Esophagus muscularis mucosa (tissue), 4 donors: ENCODE data around the gene PLXNA3. TPM values are rescaled to one million over a fixed set of nuclear protein-coding genes. Genes with fewer than 3 reads are reported as not detected.

Experiments
- DNase-seq: peaks from one replicate; pipeline ENCODE4 v3.0.0-alpha.2; 2017; ENCODE audit errors: extremely low spot score
- H3K27ac ChIP-seq, 4 donors: fragments of 200-600 bp; sonication (generic); replicated peaks in 1 of 4; 1 replicate in 3 of 4; 2 replicates in 1 of 4; pipeline ENCODE4 v1.5.1; 2016 to 2019; ENCODE audit warnings: mild to moderate bottlenecking in 1 of 4
- H3K27me3 ChIP-seq, 4 donors: fragments of 200-600 bp; sonication (generic); one replicate each; pipeline versions ENCODE4 v1.5.1 to v1.6.0; 2016 to 2019
- H3K36me3 ChIP-seq, 4 donors: fragments of 200-600 bp; sonication (generic); one replicate each; pipeline ENCODE4 v1.5.1; 2016 to 2019
- H3K4me1 ChIP-seq, 4 donors: fragments of 200-600 bp; sonication (generic); one replicate each; pipeline ENCODE4 v1.5.1; 2016 to 2019
- H3K4me3 ChIP-seq, 4 donors: fragments of 200-600 bp; sonication (generic); 1 replicate in 2 of 4; 2 replicates in 2 of 4; pipeline ENCODE4 v1.5.1; 2016 to 2019; ENCODE audit warnings: mild to moderate bottlenecking in 4 of 4, moderate library complexity in 1 of 4
- H3K9me3 ChIP-seq, 4 donors: fragments of 200-600 bp; sonication (generic); 1 replicate in 3 of 4; 2 replicates in 1 of 4; pipeline ENCODE4 v1.5.1; 2016 to 2019
- CTCF ChIP-seq, 3 experiments: fragments of 200-600 bp in 2 of 3; fragments of 450-650 bp in 1 of 3; sonication (generic) in 2 of 3; IDR thresholded peaks; one replicate each; pipeline ENCODE4 v1.5.1; 2017 to 2019; ENCODE audit warnings: antibody characterized with exemption in 3 of 3, mild to moderate bottlenecking in 2 of 3, moderate library complexity in 1 of 3
- EP300 ChIP-seq: sonication (generic); formaldehyde crosslinking; IDR thresholded peaks from one replicate; pipeline ENCODE4 v1.6.1; 2017; ENCODE audit warnings: antibody characterized with exemption
- POLR2A ChIP-seq: fragments of 450-650 bp; IDR thresholded peaks from one replicate; pipeline ENCODE4 v1.6.1; 2017; ENCODE audit warnings: antibody characterized with exemption, moderate library complexity, mild to moderate bottlenecking, low read depth
- POLR2AphosphoS5 ChIP-seq, 2 donors: sonication (generic); formaldehyde crosslinking; IDR thresholded peaks; one replicate each; pipeline ENCODE4 v1.6.1; 2017; ENCODE audit warnings: antibody characterized with exemption in 2 of 2
- WGBS: methylation state at CpG from one replicate; pipeline ENCODE4 v1.1.5; 2018; 5-methylcytosine and 5-hydroxymethylcytosine counted together
- intact Hi-C: fragments of 100-400 bp; cut with DNase I; formaldehyde crosslinking; loops from one replicate; pipeline ENCODE4 v1.15.1; 2023
- total RNA-seq, 4 donors: library from RNA; depleted of rRNA; stranded (reverse); fragments of >200 nt; gene quantifications; one replicate each; pipeline versions ENCODE4 v1.1.0 to v1.2.1, GENCODE V29; 2016

The PLXNA3 gene
- total RNA-seq, 4 donors from 2014 or later: 2.2 to 17.9 (median 4.3) TPM

GRCh38 chrX:154452823-154453222 is 5.3 kb upstream of the PLXNA3 start:
- Histone ChIP-seq H3K27ac (no peak overlapping the region), H3K4me1 (no peaks in the 10 kb centered on the region), H3K36me3 (peaks cover 19 to 38% (median 35%) of the 10 kb centered on the region in 4 donors), H3K4me3 (no peak overlapping the region), H3K27me3 (no peaks in the 10 kb centered on the region), H3K9me3 (no peaks in the 10 kb centered on the region)
- intact Hi-C loops: no loop called here
- TF ChIP-seq EP300: no peak
- no peak for TF ChIP-seq POLR2AphosphoS5 (IDR thresholded peaks at IDR 0.05)
- no peak for TF ChIP-seq CTCF (IDR thresholded peaks at IDR 0.05)
- WGBS: 89% methylated on average over 9 of the region's 9 CpGs
- DNase-seq: no peak

GRCh38 chrX:154457491-154458115 is 478 bp upstream of the PLXNA3 start:
- TF ChIP-seq CTCF (IDR thresholded peaks at IDR 0.05) (no peak), POLR2AphosphoS5 (IDR thresholded peaks at IDR 0.05) (no peak), POLR2A (no peak), EP300 (no peak)
- H3K27me3 ChIP-seq: no peaks in the 10 kb centered on the region
- H3K27ac ChIP-seq: peak overlapping the region; percentile 69 to 75 (median 72)
- WGBS: 50% methylated on average over 54 of the region's 65 CpGs
- peaks cover 0 to 16% (median 6%) of the 10 kb centered on the region in 4 donors for H3K36me3 ChIP-seq
- intact Hi-C loops: no loop called here
- no peak for DNase-seq
- no peaks in the 10 kb centered on the region for H3K9me3 ChIP-seq
- H3K4me1 ChIP-seq: peaks cover 0 to 21% (median 17%) of the 10 kb centered on the region in 4 donors
- peak overlapping the region; percentile 59 to 72 (median 63) for H3K4me3 ChIP-seq

GRCh38 chrX:154458954-154459778 is 1.1 kb downstream of the PLXNA3 start:
- peaks cover 0 to 21% (median 17%) of the 10 kb centered on the region in 4 donors for H3K4me1 ChIP-seq
- peaks cover 0 to 22% (median 9%) of the 10 kb centered on the region in 4 donors for H3K36me3 ChIP-seq
- intact Hi-C loops: no loop called here
- WGBS: 63% methylated on average over 15 of the region's 15 CpGs
- no peaks in the 10 kb centered on the region for H3K9me3 ChIP-seq
- H3K4me3 ChIP-seq: peak overlapping the region; percentile 59 to 72 (median 63)
- H3K27ac ChIP-seq: peak overlapping the region; percentile 69 to 75 (median 72)
- H3K27me3 ChIP-seq: no peaks in the 10 kb centered on the region
- no peak for DNase-seq
- TF ChIP-seq EP300 (no peak), CTCF (IDR thresholded peaks at IDR 0.05) (no peak), POLR2AphosphoS5 (IDR thresholded peaks at IDR 0.05) (no peak), POLR2A (no peak)

- H3K36me3 ChIP-seq: peaks cover 0 to 29% (median 12%) of the 10 kb centered on the region in 4 donors
- no peak for DNase-seq
- no peak for TF ChIP-seq CTCF (IDR thresholded peaks at IDR 0.05)
- TF ChIP-seq POLR2AphosphoS5 (IDR thresholded peaks at IDR 0.05): no peak
- TF ChIP-seq POLR2A: no peak
- TF ChIP-seq EP300: no peak
- intact Hi-C loops: no loop called here
- H3K4me3 ChIP-seq: peak overlapping the region; percentile 59 to 72 (median 63)
- no peaks in the 10 kb centered on the region for H3K27me3 ChIP-seq
- no peaks in the 10 kb centered on the region for H3K9me3 ChIP-seq
- H3K4me1 ChIP-seq: peaks cover 0 to 21% (median 17%) of the 10 kb centered on the region in 4 donors
- WGBS: 74% methylated on average over 10 of the region's 14 CpGs
- peak overlapping the region in 1 of 4 donors; percentile 75 for H3K27ac ChIP-seq
Observed at GRCh38 chrX:154459832-154460231, 1.8 kb downstream of the PLXNA3 start.
